ENCODE results near the gene TRIM72. TPM values are rescaled to one million over a fixed set of nuclear protein-coding genes. Genes with fewer than 3 reads are reported as not detected.

Gene TRIM72
- total and polyA plus RNA-seq, 2 of the 8 experiments (the other 6 are each of a cell fraction or from before 2014, with no cell fraction given), result 0.57 to 2.1 TPM

- peaks cover 73 to 96% (median 88%) of the 10 kb centered on the region in 4 experiments for H3K36me3 ChIP-seq (ENCODE audit: control insufficient read depth in 2 of 4, insufficient read depth in 4 of 4, low read length in 3 of 4)
- FAIRE-seq (no peak), DNase-seq (ENCODE audit: low read depth in 1 of 2, low spot score in 2 of 2) (no peak)
- H2BK5ac ChIP-seq (ENCODE audit: low read depth, low read length), result no peak overlapping the region
- no peak overlapping the region for H4K91ac ChIP-seq (replicated peaks; ENCODE audit: insufficient read length, low read length)
- no peak overlapping the region for H3K4me2 ChIP-seq (ENCODE audit: insufficient read depth in 1 of 2, low read depth in 2 of 2, low read length in 2 of 2)
- peaks cover 0 to 5% (median 1%) of the 10 kb centered on the region in 4 experiments; a peak in 5 of 7 replicates for H3K4me1 ChIP-seq (replicated peaks in 1 of 4; ENCODE audit: control insufficient read depth in 3 of 4, insufficient read depth in 4 of 4, low read length in 3 of 4)
- peaks cover 15% of the 10 kb centered on the region for H3K79me1 ChIP-seq (ENCODE audit: low read depth, low read length)
- H3K9me3 ChIP-seq (ENCODE audit: insufficient read depth in 2 of 2, low read depth in 1 of 2, low read length in 1 of 2), result no peaks in the 10 kb centered on the region
- H2AFZ ChIP-seq (ENCODE audit: low read length), result no peak overlapping the region
- H2BK12ac ChIP-seq (ENCODE audit: low read depth, low read length), result no peak overlapping the region
- peaks cover 40 to 68% of the 10 kb centered on the region in 2 experiments for H4K20me1 ChIP-seq (replicated peaks in 1 of 2; ENCODE audit: control insufficient read depth in 1 of 2, insufficient read depth in 2 of 2, low read length in 2 of 2)
- WGBS, 2 experiments (ENCODE audit: extremely low coverage in 1 of 2, insufficient coverage in 1 of 2, insufficient read length in 1 of 2, insufficient replicate concordance in 2 of 2, low coverage in 1 of 2, low lambda C conversion rate in 2 of 2, missing lambda C conversion rate in 1 of 2), result 96% methylated on average over 7 of the region's 7 CpGs; no CpG with 5 or more reads in 1 of the 2 experiments
- H3K27me3 ChIP-seq (replicated peaks in 1 of 4; ENCODE audit: control insufficient read depth in 3 of 4, extremely low read depth in 1 of 4, insufficient read depth in 3 of 4, low read length in 3 of 4), result no peaks in the 10 kb centered on the region
- peaks cover 9% of the 10 kb centered on the region; the same call in 1 of the 2 replicates for H3K23me2 ChIP-seq (ENCODE audit: low read depth, low read length)
- H3K14ac ChIP-seq (ENCODE audit: insufficient read length), result no peak overlapping the region
- H3K18ac ChIP-seq (ENCODE audit: extremely low read depth, low read length), result no peak overlapping the region
- POLR2A ChIA-PET (ENCODE audit: partially characterized antibody), result interaction anchor here (0.7 to 6.9 kb wide), 15 partner anchors 9 to 257 kb away, joined by 3 to 407 read pairs (median 5); partner anchors contain the start of genes BCKDK, FUS, KAT8 and PRSS8
- H3K9ac ChIP-seq (replicated peaks in 1 of 4; ENCODE audit: extremely low read depth in 1 of 4, low read depth in 3 of 4, low read length in 3 of 4), result no peak overlapping the region
- no peak overlapping the region for H3K4ac ChIP-seq (replicated peaks; ENCODE audit: insufficient read length, low read depth, low read length)
- no peak overlapping the region for H4K5ac ChIP-seq (ENCODE audit: insufficient read length, low read depth, low read length)
- H3K23ac ChIP-seq (ENCODE audit: insufficient read length), result no peak overlapping the region
- no peak overlapping the region for H3K56ac ChIP-seq (replicated peaks; ENCODE audit: insufficient read length, low read depth, low read length)
- H2BK120ac ChIP-seq (replicated peaks; ENCODE audit: low read depth, low read length), result no peak overlapping the region
- CTCF ChIA-PET (ENCODE audit: partially characterized antibody), result interaction anchor here (0.6 kb wide), 2 partner anchors 15 to 30 kb away, joined by 3 read pairs; no protein-coding TSS in a partner anchor
- H2AK5ac ChIP-seq (ENCODE audit: low read depth, low read length), result no peak overlapping the region
- H2BK20ac ChIP-seq (ENCODE audit: low read length), result no peak overlapping the region
- no peak overlapping the region for H2BK15ac ChIP-seq (ENCODE audit: low read length)
- H3K27ac ChIP-seq (ENCODE audit: low read depth, low read length), result no peak overlapping the region
- peaks cover 34 to 93% of the 10 kb centered on the region in 2 experiments for H3K79me2 ChIP-seq (ENCODE audit: control insufficient read depth in 1 of 2, insufficient read depth in 2 of 2, low read length in 2 of 2)
- no peak overlapping the region for H3K4me3 ChIP-seq (ENCODE audit: extremely low read depth in 1 of 4, insufficient read depth in 2 of 4, low read depth in 3 of 4, low read length in 4 of 4)
- H4K8ac ChIP-seq (ENCODE audit: extremely low read depth, insufficient read depth, low read length), result no peak overlapping the region; the same call in 1 of the 2 replicates
- TF ChIP-seq EZH2 (IDR thresholded peaks at IDR 0.05; ENCODE audit: low read depth, low read length, severe bottlenecking) (no peak), POLR2A (IDR thresholded peaks at IDR 0.05; ENCODE audit: control extremely low read depth in 1 of 2, low read depth in 2 of 2, low read length in 2 of 2) (peak; percentile 9 to 27; a peak in 2 of 3 replicates)
Observed at GRCh38 chr16:31186176-31186575, 27.7 kb upstream of the TRIM72 start.

Data from H1 (cell line).